Effector memory CD4-positive, alpha-beta T cell (primary cell): ENCODE measurements around the gene ZNF225.
"Not testable (repeated sequence)": the region's sequence is repeated elsewhere in the genome, so short reads cannot be mapped to it uniquely, and the experiment has no call there.

Experiments
- DNase-seq, 3 donors: peaks; one replicate each; pipeline ENCODE4 v3.0.0-alpha.2; 2020
- H3K27ac ChIP-seq: 2 replicates; pipeline ENCODE4 v1.7.0; 2013; ENCODE audit warnings: mild to moderate bottlenecking, low read length, moderate library complexity; ENCODE audit not compliant: insufficient read depth, poor library complexity, severe bottlenecking
- H3K27me3 ChIP-seq: replicated peaks from 2 replicates; pipeline ENCODE4 v1.7.0; 2013; ENCODE audit warnings: mild to moderate bottlenecking, low read length; ENCODE audit not compliant: insufficient read depth, control insufficient read depth, poor library complexity, severe bottlenecking
- H3K36me3 ChIP-seq: 2 replicates; pipeline ENCODE4 v1.7.0; 2013; ENCODE audit warnings: mild to moderate bottlenecking, low read length, moderate library complexity; ENCODE audit not compliant: control insufficient read depth, insufficient read depth
- H3K4me1 ChIP-seq: 2 replicates; pipeline ENCODE4 v1.7.0; 2013; ENCODE audit warnings: low read length, mild to moderate bottlenecking; ENCODE audit not compliant: control insufficient read depth, insufficient read depth, poor library complexity, severe bottlenecking
- H3K4me3 ChIP-seq: 2 replicates; pipeline ENCODE4 v1.7.0; 2013; ENCODE audit warnings: low read length, low read depth, mild to moderate bottlenecking; ENCODE audit not compliant: insufficient read depth, poor library complexity, severe bottlenecking
- H3K9me3 ChIP-seq: 2 replicates; pipeline ENCODE4 v1.7.0; 2013; ENCODE audit warnings: mild to moderate bottlenecking, low read length, moderate library complexity; ENCODE audit not compliant: control insufficient read depth

ZNF225 gene

GRCh38 chr19:44156475-44156874 lies 43.3 kb downstream of the ZNF225 start:
- Histone ChIP-seq H3K27ac (no peak overlapping the region), H3K4me1 (no peaks in the 10 kb centered on the region), H3K27me3 (no peaks in the 10 kb centered on the region), H3K9me3 (peaks cover 24% of the 10 kb centered on the region), H3K36me3 (peaks cover 40% of the 10 kb centered on the region), H3K4me3 (no peak overlapping the region)
- DNase-seq: no peak

DNA sequence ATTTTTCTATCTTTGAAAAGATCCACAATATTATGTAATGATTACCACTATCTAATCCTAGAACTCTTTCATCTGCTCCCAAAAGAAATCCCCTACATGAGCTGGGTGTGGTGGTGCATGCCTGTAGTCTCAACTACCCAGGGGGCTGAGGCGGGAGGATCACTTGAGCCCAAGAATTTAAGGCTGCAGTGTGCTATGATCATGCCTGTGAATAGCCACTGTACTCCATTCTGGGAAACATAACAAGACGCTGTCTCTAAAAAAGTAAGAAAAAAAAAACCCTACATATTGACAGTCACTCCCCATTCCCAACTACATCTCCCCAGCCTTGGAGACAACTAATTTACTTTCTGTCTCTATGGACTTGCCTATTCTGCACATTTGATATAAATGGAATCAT lies 50.6 kb downstream of the ZNF225 start:
- Histone ChIP-seq H3K27ac (no peak overlapping the region), H3K9me3 (peaks cover 4% of the 10 kb centered on the region), H3K27me3 (no peaks in the 10 kb centered on the region), H3K36me3 (peaks cover 18% of the 10 kb centered on the region), H3K4me1 (peaks cover 8% of the 10 kb centered on the region), H3K4me3 (no peak overlapping the region)
- no peak for DNase-seq

- H3K27me3 ChIP-seq: no peaks in the 10 kb centered on the region
- H3K9me3 ChIP-seq: no peaks in the 10 kb centered on the region
- peaks cover 23% of the 10 kb centered on the region for H3K36me3 ChIP-seq
- peak overlapping the region; percentile 87 for H3K4me3 ChIP-seq
- no peak overlapping the region for H3K27ac ChIP-seq
- peaks cover 8% of the 10 kb centered on the region for H3K4me1 ChIP-seq
- DNase-seq: no peak
These were observed 51.1 kb downstream of the ZNF225 start for GRCh38 chr19:44164327-44164672.

- peak within 1 kb of the TSS; percentile 87 for H3K4me3 ChIP-seq
- H3K27me3 ChIP-seq: no peaks in the 10 kb centered on the region
- H3K9me3 ChIP-seq: no peaks in the 10 kb centered on the region
- H3K36me3 ChIP-seq: peaks cover 29% of the 10 kb centered on the region
- H3K27ac ChIP-seq: peak within 1 kb of the TSS; percentile 70
- peaks cover 8% of the 10 kb centered on the region for H3K4me1 ChIP-seq
- DNase-seq: peak; percentile 60 to 71 (median 70)
These were observed 51.7 kb downstream of the ZNF225 start, which contains the start of gene ZNF226 for GRCh38 chr19:44164673-44165512. TSS of gene ZNF226 (plus strand) at chr19:44165100. CDS start at chr19:44170081, 4,981 bp downstream.

DNA sequence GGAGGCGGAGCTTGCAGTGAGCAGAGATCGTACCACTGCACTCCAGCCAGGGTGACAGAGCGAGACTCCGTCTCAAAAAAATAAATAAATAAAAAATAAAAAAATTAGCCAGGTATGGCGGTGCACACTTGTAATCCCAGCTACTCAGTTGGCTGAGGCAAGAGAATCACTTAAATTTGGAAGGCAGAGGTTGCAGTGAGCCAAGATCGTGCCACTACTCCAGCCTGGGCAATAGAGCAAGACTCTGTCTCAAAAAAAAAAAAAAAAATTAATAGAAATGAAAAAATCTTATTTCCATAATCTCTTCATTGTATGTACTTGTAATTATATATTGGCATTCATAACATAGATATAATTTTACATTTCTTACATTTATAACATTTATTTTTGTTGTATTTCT lies 57.5 kb downstream of the ZNF225 start:
- not testable (repeated sequence) for DNase-seq, H3K4me3 ChIP-seq, H3K4me1 ChIP-seq, H3K27ac ChIP-seq, H3K27me3 ChIP-seq
- Histone ChIP-seq H3K36me3 (peaks cover 80% of the 10 kb centered on the region), H3K9me3 (peaks cover 26% of the 10 kb centered on the region)

DNA sequence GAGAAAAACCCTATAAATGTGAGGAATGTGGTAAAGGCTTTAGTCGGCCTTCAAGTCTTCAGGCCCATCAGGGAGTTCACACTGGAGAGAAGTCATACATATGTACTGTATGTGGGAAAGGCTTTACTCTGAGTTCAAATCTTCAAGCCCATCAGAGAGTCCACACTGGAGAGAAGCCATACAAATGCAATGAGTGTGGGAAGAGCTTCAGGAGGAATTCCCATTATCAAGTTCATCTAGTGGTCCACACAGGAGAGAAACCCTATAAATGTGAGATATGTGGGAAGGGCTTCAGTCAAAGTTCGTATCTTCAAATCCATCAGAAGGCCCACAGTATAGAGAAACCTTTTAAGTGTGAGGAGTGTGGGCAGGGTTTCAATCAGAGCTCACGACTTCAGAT lies 63.4 kb downstream of the ZNF225 start:
- H3K4me3 ChIP-seq: no peak overlapping the region
- no peaks in the 10 kb centered on the region for H3K4me1 ChIP-seq
- DNase-seq: no peak
- H3K36me3 ChIP-seq: peaks cover 51% of the 10 kb centered on the region
- H3K9me3 ChIP-seq: peaks cover 46% of the 10 kb centered on the region
- no peak overlapping the region for H3K27ac ChIP-seq
- no peaks in the 10 kb centered on the region for H3K27me3 ChIP-seq

DNA sequence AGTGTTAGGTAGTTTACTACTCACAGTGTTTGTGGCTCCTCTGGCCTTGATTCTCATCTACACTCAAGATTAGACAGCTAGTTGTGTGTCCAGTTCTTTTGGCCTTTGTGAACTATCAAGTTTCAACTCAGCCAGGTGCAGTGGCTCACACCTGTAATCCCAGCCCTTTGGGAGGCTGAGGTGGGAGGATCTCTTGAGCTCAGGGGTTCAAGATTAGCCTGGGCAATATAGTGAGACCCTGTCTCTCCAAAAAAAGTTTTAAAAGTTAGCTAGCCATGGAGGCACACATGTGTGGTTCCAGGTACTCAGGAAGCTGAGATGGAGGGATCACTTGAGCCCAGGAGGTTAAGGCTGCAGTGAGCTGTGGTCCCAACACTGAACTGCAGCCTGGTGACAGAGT lies 67.8 kb downstream of the ZNF225 start:
- no peaks in the 10 kb centered on the region for H3K4me1 ChIP-seq
- DNase-seq: no peak
- H3K27ac ChIP-seq: no peak overlapping the region
- no peak overlapping the region for H3K4me3 ChIP-seq
- H3K36me3 ChIP-seq: peaks cover 7% of the 10 kb centered on the region
- peaks cover 32% of the 10 kb centered on the region for H3K9me3 ChIP-seq
- no peaks in the 10 kb centered on the region for H3K27me3 ChIP-seq

- Histone ChIP-seq H3K27ac (no peak overlapping the region), H3K36me3 (no peaks in the 10 kb centered on the region), H3K27me3 (no peaks in the 10 kb centered on the region), H3K9me3 (peaks cover 25% of the 10 kb centered on the region), H3K4me3 (no peak overlapping the region), H3K4me1 (no peaks in the 10 kb centered on the region)
- DNase-seq: no peak
These were observed 68.9 kb downstream of the ZNF225 start for GRCh38 chr19:44182145-44182544.
